Activated CD4-positive, alpha-beta T cell treated with anti-CD3 and anti-CD28 coated beads, Interleukin-10, Interleukin-2, amounts not matched to agents 100 ng/mL and 50 ng/mL, durations not matched to agents 16 hours and 8 hours (primary cell): ENCODE data around the gene LIX1.

Source experiments
- DNase-seq: peaks from one replicate; pipeline ENCODE4 v3.0.0-alpha.2; 2020

The LIX1 gene

GRCh38 chr5:97071993-97072392, 70.4 kb downstream of the LIX1 start:
- DNase-seq = no peak

DNA sequence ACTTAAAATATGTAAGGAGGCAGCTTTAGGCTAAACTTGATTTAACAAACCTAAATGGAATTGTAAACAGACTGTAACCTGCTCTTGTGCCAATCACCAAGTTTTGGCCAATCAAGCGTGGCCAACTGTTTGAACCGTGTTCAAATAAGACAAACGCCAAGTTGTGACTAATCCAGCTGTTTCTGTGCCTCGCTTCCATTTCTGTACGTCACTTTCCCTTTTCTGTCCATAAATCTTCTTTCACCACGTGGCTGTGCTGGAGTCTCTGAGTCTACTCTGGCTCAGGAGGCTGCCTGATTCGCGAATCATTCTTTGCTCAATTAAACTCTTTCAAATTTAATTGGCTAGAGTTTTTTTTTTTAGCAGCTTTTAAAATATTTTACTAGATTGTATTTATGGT, 71.3 kb downstream of the LIX1 start:
- DNase-seq = no peak

DNA sequence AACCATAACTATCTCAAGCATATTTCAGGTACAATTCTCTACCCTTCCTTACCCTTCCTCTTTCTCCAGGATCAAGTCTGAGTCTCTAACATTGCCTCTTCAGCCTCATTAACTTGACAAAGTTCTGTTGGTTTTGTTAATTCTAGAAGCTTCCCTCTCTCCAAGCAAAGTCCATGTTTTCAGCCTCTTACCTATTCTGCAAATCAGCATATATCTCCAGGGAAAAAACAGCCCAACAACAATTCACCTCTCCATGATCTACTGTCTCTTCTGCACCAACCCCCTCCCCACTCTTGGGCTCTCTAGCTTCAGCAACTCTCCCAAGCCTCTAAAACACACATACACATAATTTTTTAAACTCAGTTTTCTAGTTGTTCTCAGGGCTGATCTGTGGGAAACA, 72.2 kb downstream of the LIX1 start:
- DNase-seq = no peak

DNA sequence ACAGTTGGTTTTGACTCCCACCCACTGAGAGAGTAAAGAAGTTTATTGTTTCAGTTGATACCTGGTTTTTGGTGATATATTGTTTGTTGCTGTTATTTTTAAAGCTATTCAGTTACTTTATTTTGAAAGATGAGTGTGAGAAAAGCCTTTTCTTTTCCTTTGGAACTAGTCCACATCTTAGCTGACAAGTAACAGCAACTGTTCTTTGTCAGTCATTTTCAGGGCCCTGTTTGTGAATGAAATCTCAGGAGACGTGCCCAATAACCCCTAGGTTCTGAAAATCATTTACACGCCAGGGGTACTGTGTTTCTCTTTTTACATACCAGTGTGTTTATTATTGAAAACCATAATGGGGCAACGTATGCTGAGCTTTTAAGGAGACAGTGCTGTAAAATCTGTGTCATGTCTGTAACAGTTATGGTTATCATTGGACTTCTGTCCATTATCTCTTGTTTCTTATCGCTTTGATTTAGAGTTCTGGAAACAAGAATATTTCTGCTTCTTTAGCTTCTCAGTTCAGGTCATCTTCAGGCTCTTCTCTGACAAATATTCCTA, 75.0 kb downstream of the LIX1 start:
- no peak for DNase-seq

GRCh38 chr5:97065475-97065874, 76.9 kb downstream of the LIX1 start:
- no peak for DNase-seq

GRCh38 chr5:97063251-97063650, 79.2 kb downstream of the LIX1 start:
- no peak for DNase-seq

GRCh38 chr5:97062046-97062445, 80.4 kb downstream of the LIX1 start:
- DNase-seq = no peak

GRCh38 chr5:97056263-97056662, 86.1 kb downstream of the LIX1 start:
- no peak for DNase-seq

DNA sequence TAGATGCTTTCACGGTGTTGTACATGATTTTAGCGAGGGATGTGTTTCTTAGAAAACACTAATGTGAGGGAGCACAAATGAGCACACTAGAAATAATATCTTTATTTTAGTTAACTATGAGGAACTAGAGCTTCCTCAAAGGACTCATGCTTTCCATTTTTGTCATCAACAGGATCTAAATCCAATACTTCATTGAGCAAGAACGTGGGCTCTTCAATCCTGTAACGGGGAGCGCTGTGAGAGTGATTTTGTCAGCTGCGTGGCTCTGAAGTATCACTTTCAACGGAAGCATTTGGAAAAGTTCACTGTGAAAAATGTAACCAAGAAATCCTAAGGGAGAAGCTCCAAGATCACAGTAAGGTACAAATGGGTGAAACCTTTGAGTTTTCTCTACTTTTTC, 93.2 kb downstream of the LIX1 start:
- DNase-seq = no peak

GRCh38 chr5:97047076-97047475, 95.3 kb downstream of the LIX1 start:
- no peak for DNase-seq

DNA sequence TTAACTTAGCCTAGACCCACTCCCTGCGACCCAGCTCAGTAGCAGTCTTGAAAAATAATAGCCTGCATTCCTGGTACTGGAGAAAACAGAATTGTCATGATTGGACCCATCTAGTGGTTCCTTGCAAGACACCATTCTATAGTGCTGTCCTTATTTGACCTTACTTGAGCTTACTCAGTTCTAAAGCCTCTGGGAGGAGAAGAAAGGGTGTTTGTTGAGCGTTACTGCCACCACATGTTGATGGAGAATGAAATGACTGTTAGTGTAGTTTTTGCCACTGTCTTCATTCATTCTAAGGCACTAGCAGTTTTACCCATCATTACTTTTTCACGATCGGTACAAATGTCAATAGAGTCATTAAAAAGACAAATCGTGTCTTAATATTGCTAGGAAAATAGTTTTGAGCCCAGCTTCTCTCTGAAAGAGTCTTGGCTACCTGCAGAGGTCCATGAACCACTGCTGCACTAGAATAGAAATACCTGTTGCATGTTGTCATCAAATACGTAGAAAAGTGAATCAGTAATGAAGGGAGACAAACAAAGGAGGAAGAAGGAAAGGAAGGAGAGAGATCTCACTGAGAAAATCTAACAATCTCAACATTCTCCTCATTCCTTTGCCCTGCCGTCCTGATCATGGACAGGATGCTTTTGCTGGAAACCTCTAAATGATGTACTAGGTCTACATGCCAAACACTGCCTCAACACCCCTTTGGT, 96.0 kb downstream of the LIX1 start:
- DNase-seq = peak; percentile 23

GRCh38 chr5:97044052-97044451, 98.4 kb downstream of the LIX1 start:
- DNase-seq = no peak

- no peak for DNase-seq
Measured at GRCh38 chr5:97043511-97043910, 98.9 kb downstream of the LIX1 start.

DNA sequence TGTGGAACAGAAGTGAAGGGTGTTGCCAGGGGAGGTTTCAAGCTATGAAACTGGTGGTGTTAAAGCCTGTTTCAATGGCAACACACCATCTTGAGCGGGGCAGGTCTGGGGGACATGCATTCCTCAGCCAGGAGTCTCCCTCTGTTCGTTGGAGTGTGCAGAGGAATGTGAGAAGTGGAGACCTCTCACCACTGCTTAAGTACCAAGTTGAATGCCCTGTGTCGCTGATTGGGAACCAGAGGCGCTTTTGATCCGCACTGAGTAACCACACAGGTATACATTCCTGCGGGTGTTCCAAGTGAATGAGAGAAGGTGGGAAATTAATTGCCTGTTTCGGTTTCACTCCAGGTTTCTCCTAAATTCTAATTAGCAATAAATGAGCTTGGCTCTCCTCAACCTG, 99.4 kb downstream of the LIX1 start:
- DNase-seq = no peak
